Measurements from ENCODE around the gene TARBP1. TPM values are rescaled to one million over a fixed set of nuclear protein-coding genes. Genes with fewer than 3 reads are reported as not detected.

Gene TARBP1
- total RNA-seq, 2 donors from 2014 or later = 19.6 to 23.1 TPM

DNA sequence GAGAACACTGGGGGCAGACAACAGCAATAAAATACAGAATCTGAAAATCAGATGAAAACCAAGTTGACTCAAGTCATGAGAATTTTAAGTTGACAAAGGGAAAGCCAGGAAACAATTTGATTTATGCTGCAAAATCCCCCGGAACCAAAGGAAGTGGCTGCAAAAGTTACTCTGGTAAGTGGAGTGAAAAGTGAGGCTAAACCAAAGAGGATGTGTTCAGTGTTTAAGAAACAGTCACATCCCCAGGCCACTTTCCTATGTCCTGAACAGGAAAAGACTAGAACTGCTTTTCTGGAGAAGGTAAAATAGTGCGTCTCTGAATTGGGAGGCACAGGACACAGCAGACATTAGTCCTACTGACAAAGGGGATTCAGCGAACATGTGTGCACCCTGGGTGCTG is 5.9 kb downstream of the TARBP1 start:
- TF ChIP-seq, protein P1, sequence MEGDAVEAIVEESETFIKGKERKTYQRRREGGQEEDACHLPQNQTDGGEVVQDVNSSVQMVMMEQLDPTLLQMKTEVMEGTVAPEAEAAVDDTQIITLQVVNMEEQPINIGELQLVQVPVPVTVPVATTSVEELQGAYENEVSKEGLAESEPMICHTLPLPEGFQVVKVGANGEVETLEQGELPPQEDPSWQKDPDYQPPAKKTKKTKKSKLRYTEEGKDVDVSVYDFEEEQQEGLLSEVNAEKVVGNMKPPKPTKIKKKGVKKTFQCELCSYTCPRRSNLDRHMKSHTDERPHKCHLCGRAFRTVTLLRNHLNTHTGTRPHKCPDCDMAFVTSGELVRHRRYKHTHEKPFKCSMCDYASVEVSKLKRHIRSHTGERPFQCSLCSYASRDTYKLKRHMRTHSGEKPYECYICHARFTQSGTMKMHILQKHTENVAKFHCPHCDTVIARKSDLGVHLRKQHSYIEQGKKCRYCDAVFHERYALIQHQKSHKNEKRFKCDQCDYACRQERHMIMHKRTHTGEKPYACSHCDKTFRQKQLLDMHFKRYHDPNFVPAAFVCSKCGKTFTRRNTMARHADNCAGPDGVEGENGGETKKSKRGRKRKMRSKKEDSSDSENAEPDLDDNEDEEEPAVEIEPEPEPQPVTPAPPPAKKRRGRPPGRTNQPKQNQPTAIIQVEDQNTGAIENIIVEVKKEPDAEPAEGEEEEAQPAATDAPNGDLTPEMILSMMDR (IDR thresholded peaks at IDR 0.05) = no peak
- no peak overlapping the region for H3K27ac ChIP-seq
- no peak for DNase-seq
- no peak overlapping the region for H3K4me3 ChIP-seq
- H3K9me3 ChIP-seq = no peaks in the 10 kb centered on the region
- H3K9ac ChIP-seq (ENCODE audit: low read depth in 2 of 2, low read length in 2 of 2) = no peak overlapping the region
- H3K4me1 ChIP-seq = peaks cover 4% of the 10 kb centered on the region
- no peaks in the 10 kb centered on the region for H3K36me3 ChIP-seq
- intact Hi-C loops (cut with DNase I) = no loop called here
- no peaks in the 10 kb centered on the region for H3K27me3 ChIP-seq

DNA sequence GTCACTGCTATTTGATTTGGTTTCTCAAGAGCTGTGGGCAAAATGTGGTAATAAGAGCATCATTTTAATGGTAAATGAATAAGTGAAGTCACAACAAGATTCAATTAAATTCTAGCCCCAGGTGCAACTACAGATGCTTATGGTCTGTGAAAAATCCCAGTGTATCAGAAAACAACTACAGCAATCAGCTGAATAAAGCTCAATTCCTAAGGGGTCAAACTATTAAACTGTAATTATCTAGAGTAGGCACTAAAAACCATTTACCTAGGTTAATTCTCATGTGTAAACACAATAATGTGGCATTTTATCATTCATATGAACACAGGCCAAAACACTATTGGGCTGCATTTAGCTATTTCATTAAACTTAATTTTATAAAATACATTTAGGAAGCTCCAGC is 9.6 kb downstream of the TARBP1 start:
- Histone ChIP-seq H3K36me3 (peaks cover 2% of the 10 kb centered on the region), H3K4me3 (no peak overlapping the region), H3K4me1 (no peaks in the 10 kb centered on the region), H3K27me3 (no peaks in the 10 kb centered on the region), H3K9ac (ENCODE audit: low read depth in 2 of 2, low read length in 2 of 2) (no peak overlapping the region), H3K9me3 (no peaks in the 10 kb centered on the region), H3K27ac (no peak overlapping the region)
- TF ChIP-seq, protein P1 (IDR thresholded peaks at IDR 0.05) = no peak
- intact Hi-C loops (cut with DNase I) = no loop called here
- DNase-seq = no peak

DNA sequence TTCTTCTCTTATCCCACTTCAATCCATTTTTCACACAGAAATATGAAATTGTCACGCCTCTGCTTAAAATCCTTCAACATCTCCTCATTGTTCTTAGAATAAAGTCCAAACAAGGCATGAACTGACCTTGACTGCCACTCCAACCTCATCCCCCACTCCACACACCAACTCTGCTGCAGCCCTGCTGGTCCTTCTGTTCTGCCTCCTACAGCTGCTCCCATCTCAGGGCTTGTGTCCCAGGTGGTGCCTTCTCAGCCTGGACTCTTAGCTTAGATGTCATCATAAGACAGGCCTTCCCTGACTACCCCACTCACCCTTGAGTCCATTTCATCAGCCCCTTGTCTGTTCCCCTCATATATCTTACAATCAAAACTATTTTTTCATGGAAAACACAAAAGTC is 10.4 kb downstream of the TARBP1 start:
- intact Hi-C loops (cut with DNase I) = no loop called here
- no peak overlapping the region for H3K4me3 ChIP-seq
- no peak overlapping the region for H3K27ac ChIP-seq
- TF ChIP-seq, protein P1 (IDR thresholded peaks at IDR 0.05) = no peak
- H3K27me3 ChIP-seq = no peaks in the 10 kb centered on the region
- no peak for DNase-seq
- H3K9ac ChIP-seq (ENCODE audit: low read depth in 2 of 2, low read length in 2 of 2) = no peak overlapping the region
- H3K36me3 ChIP-seq = peaks cover 2% of the 10 kb centered on the region
- no peaks in the 10 kb centered on the region for H3K9me3 ChIP-seq
- H3K4me1 ChIP-seq = no peaks in the 10 kb centered on the region

DNA sequence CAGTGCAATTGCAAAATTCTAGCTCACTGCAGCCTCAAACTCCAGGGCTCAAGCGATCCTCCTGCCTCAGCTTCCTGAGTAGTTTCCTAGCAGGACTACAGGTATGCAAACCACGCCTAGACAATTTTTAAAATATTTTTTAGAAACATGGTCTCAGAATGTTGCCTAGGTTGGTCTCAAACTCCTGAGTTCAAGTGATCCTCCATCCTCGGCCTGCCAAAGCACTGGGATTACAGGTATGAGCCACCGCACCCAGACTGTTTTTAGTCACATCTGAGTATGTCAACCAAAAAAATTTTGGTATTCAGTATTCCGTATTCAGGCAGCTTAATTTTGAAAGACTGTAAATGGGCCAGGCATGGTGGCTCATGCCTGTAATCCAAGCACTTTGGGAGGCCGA is 11.2 kb downstream of the TARBP1 start:
- Histone ChIP-seq H3K36me3 (peaks cover 2% of the 10 kb centered on the region), H3K27ac (no peak overlapping the region), H3K27me3 (no peaks in the 10 kb centered on the region), H3K9me3 (no peaks in the 10 kb centered on the region), H3K4me1 (no peaks in the 10 kb centered on the region), H3K9ac (ENCODE audit: low read depth in 2 of 2, low read length in 2 of 2) (no peak overlapping the region), H3K4me3 (no peak overlapping the region)
- TF ChIP-seq, protein P1 (IDR thresholded peaks at IDR 0.05) = no peak
- no peak for DNase-seq
- intact Hi-C loops (cut with DNase I) = no loop called here

DNA sequence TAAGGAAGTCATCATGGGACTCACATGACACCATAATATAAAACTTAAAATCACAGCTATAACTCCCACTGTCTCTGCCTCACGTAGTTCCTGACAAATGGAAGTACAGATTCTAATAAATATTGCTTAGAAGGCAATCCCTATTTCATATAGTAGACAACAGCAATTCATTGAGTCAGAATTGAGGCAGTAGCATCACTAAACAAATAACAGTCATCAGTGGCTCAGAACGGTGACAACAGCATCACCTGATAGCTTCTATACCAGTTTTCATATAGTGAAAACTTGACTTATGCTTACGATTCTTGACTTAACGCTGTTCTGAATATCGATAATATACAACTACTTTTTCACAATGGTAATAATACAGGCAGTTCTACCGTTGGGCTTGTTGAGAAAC is 12.0 kb downstream of the TARBP1 start:
- H3K4me3 ChIP-seq = no peak overlapping the region
- H3K9ac ChIP-seq (ENCODE audit: low read depth in 2 of 2, low read length in 2 of 2) = no peak overlapping the region
- intact Hi-C loops (cut with DNase I) = no loop called here
- H3K27ac ChIP-seq = no peak overlapping the region
- TF ChIP-seq, protein P1 (IDR thresholded peaks at IDR 0.05) = no peak
- H3K4me1 ChIP-seq = no peaks in the 10 kb centered on the region
- no peaks in the 10 kb centered on the region for H3K9me3 ChIP-seq
- peaks cover 2% of the 10 kb centered on the region for H3K36me3 ChIP-seq
- H3K27me3 ChIP-seq = no peaks in the 10 kb centered on the region
- DNase-seq = no peak

DNA sequence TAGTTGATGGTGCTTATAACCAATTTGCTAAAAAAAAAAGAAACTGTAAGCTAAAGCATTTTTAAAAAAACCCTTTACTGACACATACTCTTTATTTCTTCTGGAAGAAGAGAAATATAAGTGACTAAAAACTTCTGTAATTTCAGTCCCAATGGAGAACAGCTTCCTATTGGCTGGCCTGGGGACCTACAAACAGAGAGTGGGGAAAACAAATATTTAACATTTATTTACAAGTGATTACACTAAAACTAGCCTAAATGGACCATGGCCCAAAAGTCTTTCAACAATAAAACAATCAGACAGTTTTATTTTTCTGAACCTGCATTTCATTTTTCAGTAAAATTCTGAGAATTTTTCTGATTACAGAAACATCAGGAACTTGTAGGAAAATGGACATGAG is 15.2 kb downstream of the TARBP1 start:
- no peak overlapping the region for H3K4me3 ChIP-seq
- H3K36me3 ChIP-seq = peaks cover 2% of the 10 kb centered on the region
- no peaks in the 10 kb centered on the region for H3K27me3 ChIP-seq
- no peaks in the 10 kb centered on the region for H3K4me1 ChIP-seq
- no peak overlapping the region for H3K27ac ChIP-seq
- intact Hi-C loops (cut with DNase I) = no loop called here
- DNase-seq = no peak
- TF ChIP-seq, protein P1 (IDR thresholded peaks at IDR 0.05) = no peak
- H3K9ac ChIP-seq (ENCODE audit: low read depth in 2 of 2, low read length in 2 of 2) = no peak overlapping the region
- no peaks in the 10 kb centered on the region for H3K9me3 ChIP-seq
